GM18907 (cell line): Measurements from ENCODE around the gene TGFB1I1.

ENCODE experiments used
- ATAC-seq: cut with Tn5 transposase; IDR thresholded peaks from one replicate; pipeline ENCODE4 v1.9.1; 2021; ENCODE audit warnings: mild to moderate bottlenecking, moderate library complexity; ENCODE audit not compliant: unreplicated experiment

Gene TGFB1I1

GRCh38 chr16:31451681-31452351 lies 20.1 kb upstream of the TGFB1I1 start:
- ATAC-seq, result peak; percentile 59

DNA sequence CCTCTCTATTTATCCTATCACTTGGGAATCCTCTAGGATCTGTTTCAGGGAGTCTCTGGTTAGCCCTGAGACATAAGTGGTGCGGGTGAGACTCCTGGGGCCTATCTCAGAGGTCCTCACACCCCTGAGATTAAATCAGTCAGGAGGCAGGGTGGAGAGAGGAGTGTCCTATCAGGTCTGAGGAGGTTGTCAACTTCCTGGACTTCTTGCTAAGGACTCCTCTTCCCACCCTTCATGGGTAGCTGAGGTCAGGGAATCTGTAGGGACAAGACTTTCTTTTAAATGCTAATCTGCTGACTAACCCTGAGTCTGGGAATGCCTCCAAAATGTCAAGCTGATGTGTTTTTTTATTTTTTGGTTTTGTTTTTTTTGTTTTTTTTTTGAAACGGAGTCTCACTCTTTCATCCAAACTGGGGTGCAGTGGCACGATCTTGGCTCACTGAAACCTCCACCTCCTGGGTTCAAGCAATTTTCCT lies 19.3 kb upstream of the TGFB1I1 start:
- ATAC-seq, result no peak

GRCh38 chr16:31453255-31454204 lies 18.4 kb upstream of the TGFB1I1 start:
- ATAC-seq, result no peak

GRCh38 chr16:31455601-31456314 lies 16.2 kb upstream of the TGFB1I1 start:
- no peak for ATAC-seq

DNA sequence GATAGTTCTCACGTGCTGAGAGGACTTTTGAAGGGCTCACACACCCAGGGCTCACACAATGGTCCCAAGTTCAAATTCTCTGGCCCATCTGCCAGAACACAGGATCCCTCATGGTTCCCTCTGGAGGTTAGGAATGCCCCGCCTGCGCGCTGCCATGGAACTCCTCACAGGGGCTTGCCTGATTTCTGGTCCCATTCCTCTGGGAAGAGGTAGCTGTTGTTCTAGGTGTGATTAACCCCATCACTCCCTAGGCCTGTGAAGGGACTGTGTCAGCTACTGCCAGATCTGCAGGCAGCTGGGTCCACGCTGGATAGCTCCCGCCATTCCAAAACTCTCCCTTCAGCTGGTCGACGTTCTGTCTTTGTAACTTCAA lies 15.0 kb upstream of the TGFB1I1 start:
- ATAC-seq, result no peak

DNA sequence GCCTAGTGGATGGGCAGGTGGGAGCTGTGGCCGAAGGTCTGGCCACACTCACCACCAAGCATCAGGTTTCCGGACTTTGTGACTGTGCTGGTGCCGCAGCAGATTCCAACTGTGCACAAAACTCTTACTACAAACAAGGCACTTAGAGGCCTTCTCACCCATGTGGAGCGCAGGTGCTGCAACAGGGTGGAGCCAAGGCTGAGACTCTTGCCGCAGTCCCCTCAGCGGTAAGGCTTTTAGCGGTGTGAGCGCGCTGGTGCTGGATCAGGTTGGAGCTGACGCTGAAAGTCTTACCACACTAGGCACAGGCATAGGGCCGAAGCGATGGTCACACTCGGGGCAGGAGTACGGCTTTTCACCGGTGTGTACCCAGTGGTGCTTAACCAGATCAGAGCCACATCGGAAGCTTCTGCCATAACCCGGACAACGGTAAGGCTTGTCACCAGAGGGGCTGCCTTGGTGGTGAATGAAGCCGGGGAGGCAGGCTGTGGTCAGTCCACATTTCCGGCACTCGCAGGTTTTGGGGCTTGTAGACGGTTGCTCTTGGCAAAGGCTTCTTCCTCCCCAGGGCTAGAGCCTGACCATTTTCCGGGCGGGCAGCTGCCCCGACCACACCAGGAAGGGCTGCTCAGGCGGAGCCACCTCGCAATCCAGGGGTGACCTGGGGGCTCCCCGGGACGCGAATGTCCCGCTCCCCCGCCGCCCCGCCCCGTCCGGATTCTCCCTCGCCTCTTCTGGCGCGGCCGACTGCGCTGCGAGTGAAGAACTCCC lies 13.7 kb upstream of the TGFB1I1 start:
- ATAC-seq, result peak; percentile 18

DNA sequence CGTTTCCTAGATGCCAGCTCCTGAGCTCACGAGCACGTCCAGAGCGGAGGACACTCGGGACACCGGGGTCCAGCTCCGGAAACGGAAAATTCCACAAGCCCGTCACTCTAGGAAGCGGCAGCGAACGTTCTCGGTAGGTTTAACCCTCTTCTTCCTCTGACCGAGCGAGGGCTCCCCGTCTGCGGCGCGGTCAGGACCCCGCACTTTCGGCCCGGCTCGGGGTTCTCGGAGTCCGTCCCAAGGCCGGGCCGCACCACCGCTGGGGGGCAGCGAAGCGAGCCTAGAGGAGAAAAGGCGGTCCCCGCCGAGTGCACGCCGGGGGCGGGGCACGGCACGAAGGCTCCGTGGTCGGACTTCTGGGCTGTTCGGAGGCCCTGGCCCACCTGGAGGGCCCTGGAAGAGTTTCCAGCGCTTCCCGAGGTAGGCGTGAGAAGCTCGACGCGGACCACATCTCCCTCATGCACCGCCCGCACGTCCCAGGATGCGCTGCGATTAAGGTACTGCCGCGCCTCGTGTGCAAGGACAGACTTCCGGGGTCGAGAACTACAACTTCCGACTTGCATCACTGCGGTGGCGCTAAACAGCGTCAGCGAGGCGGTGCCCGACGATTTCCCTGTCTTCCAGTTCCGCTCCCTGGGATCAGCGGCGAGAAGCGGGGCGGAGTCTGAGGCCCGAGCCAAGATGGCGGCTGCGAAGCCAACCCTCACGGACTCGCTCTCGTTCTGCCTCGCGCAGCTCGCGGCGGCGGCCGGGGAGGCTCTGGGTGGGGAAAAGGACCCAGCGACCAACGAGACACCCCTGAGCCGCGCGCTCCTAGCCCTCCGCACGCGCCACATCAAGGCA lies 12.9 kb upstream of the TGFB1I1 start, which contains the start of gene ARMC5:
ARMC5 (plus strand) TSS at position 658 of the 843 bp plus-strand sequence; CDS start at position 682, 24 bp downstream.
- peak; percentile 82 for ATAC-seq

DNA sequence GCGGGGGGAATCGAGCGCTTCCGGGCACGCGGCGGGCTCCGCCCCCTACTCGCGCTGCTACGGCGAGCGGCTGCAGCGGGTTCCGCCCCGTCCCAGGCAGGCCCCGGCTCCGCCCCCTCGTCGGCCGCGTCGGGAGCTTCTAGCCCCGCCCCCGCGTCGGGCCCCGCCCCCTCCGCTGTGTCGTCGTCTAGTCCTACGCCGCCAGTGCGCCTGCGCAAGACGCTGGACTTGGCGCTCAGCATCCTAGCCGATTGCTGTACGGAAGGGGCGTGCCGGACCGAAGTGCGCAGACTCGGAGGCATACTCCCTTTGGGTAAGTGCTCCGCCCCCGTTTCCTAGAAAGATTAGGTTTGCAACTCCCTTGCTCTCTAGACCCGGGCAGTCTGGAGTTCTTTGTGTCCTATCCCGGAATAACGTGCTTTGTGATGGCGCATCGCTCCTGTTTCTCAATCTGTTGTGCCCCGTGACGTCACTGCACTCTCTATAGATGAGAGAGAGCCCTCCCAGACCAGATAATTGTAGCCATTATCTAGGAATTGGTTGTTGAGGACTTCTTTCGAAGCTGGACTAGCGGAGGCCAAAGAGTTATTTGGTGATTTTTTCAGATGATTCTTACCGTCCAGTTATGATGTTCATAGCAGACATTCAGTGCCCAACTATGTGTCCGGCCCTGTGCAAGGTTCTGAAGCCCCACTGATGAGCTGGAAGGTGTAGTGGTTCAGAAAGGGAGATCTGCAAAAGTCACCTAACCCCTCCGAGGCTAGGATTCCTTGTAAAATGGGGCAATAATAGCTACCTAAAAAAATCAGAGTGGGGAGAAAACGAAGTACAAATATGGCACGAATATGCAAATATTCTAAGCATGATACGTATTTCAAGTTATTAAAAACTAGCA lies 12.0 kb upstream of the TGFB1I1 start:
- peak; percentile 74 for ATAC-seq

GRCh38 chr16:31460582-31461002 lies 11.4 kb upstream of the TGFB1I1 start:
- no peak for ATAC-seq

DNA sequence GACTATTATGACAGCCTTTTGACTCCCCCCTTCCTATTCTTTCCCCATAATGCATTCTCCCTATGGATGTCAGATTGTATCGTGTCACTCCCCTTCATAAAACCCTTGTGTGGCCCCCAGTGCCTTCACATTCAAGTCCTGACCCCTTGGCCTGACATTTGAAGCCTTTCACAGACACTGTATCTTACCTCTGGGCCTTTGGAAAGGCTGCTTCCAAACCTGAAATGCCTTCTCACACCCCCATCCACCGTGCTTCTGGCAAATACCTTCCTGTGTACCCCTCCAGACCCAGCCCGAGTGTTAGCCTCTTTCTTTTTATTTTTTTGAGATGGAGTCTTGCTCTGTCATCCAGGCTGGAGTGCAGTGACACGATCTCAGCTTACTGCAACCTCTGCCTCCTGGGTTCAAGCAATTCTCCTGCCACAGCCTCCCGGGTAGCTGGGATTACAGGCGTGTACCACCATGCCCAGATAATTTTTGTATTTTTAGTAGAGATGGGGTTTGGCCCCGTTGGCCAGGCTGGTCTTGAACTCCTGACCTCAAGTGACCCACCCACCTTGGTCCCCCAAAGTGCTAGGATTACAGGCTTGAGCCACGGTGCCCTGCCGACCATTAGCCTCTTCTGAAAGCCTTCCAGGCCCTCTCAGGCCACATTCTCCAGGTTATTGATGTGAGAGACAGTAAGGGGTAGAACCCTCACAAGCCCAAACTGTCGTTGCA lies 10.6 kb upstream of the TGFB1I1 start:
- ATAC-seq, result no peak

DNA sequence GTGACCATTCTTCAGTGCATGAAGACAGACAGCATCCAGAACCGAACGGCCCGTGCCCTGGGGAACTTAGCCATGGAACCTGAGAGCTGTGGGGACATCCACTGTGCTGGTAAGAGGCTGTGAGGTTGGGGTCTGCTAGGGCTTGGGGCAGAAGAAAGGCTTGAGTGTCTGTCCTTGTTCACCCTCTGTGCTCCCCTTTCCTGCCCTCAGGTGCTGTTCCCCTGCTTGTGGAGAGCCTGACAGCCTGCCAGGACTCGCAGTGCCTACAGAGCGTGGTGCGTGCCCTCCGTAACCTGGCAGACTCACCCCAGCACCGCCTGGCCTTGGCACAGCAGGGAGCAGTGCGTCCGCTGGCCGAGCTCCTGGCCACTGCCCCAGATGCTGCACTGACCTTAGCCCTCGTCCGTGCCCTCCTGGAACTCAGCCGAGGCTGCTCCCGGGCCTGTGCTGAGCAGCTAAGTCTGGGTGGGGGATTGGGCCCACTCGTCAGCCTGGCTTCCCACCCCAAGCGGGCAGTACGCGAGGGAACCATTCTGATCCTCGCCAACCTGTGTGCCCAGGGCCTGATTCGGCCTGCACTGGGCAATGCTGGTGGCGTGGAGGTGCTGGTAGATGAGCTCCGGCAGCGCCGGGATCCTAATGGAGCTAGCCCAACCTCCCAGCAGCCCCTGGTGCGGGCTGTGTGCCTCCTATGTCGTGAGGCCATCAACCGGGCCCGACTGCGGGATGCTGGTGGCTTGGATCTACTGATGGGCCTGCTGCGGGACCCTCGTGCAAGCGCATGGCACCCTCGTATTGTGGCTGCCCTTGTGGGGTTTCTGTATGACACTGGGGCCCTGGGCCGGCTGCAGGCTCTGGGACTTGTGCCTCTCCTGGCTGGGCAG lies 9.8 kb upstream of the TGFB1I1 start:
- no peak for ATAC-seq

GRCh38 chr16:31464348-31464769 lies 7.6 kb upstream of the TGFB1I1 start:
- no peak for ATAC-seq

DNA sequence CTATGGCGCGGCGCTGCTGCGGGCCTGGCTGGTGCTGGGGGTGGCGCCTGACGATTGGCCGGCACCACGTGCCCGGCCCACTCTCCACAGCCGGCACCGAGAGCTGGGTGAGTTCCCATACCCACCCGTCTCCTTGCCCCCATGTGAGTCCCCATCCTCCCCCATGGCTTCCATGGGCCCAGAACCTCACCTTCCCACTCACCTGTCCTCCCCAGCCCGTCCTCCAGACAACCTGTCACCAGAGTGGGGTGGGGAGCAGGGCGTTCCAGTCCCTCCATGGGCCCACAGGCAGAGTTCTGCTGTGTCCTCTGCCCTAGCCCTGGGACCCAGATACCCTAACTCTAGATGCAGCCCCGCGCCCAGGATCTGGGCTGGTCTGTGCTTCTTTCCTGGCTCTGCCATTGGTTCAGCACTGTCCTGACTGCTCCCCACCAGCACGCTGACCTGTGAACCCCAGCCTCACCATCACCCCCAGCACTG lies 7.1 kb upstream of the TGFB1I1 start:
- no peak for ATAC-seq

GRCh38 chr16:31465788-31466370 lies 6.1 kb upstream of the TGFB1I1 start:
- no peak for ATAC-seq

DNA sequence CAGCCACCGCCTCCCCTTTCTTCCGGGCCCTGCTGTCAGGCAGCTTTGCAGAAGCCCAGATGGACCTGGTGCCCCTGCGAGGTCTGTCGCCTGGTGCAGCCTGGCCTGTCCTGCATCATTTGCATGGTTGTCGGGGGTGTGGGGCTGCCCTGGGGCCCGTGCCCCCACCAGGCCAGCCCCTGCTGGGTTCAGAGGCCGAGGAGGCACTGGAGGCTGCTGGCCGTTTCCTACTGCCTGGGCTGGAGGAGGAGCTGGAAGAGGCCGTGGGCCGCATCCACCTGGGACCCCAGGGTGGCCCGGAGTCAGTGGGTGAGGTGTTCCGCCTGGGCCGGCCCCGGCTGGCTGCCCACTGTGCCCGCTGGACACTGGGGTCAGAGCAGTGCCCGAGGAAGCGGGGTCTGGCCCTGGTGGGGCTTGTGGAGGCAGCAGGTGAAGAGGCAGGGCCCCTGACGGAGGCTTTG lies 5.5 kb upstream of the TGFB1I1 start:
- ATAC-seq, result no peak

GRCh38 chr16:31467151-31467773 lies 4.7 kb upstream of the TGFB1I1 start:
- peak; percentile 67 for ATAC-seq
